Prostate gland (tissue), 2 donors: ENCODE measurements around the gene NCCRP1.

Experiments
- CTCF ChIP-seq, 4 experiments: fragments of 200-600 bp in 2 of 4; fragments of 450-650 bp in 2 of 4; sonication (generic) in 2 of 4; IDR thresholded peaks; 1 replicate in 3 of 4; 2 replicates in 1 of 4; pipeline ENCODE4 v1.5.1; 2016 to 2019; ENCODE audit warnings: antibody characterized with exemption in 4 of 4, mild to moderate bottlenecking in 2 of 4, moderate library complexity in 2 of 4
- POLR2A ChIP-seq: fragments of 450-650 bp; IDR thresholded peaks from one replicate; pipeline ENCODE4 v1.6.1; 2016; ENCODE audit warnings: antibody characterized with exemption, mild to moderate bottlenecking
- POLR2AphosphoS5 ChIP-seq: sonication (generic); formaldehyde crosslinking; IDR thresholded peaks from one replicate; pipeline ENCODE4 v1.6.1; 2017; ENCODE audit warnings: antibody characterized with exemption

DNA sequence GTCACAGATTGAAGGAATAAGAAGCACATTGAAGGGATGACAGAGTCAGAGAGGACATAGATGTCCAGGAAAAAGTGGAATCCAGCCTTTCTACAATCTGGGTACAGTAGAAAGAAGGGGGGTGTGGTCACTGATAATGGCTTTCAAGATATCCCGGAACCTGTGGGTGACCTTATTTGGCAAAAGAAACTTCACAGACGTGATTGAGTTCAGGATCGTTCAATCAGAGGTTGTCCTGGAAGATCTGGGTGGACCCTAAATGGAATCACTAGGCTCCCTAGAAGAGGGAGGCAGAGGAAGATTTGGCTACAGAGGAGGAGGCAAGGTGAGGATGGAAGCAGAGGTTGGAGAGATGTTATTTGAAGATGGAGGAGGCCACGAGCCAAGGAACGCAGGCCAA lies 20.3 kb downstream of the NCCRP1 start:
- no peak for TF ChIP-seq POLR2A
- TF ChIP-seq CTCF (IDR thresholded peaks at IDR 0.05) = no peak
- TF ChIP-seq POLR2AphosphoS5 = no peak
